Liver (tissue), 9 donors: Measurements from ENCODE around the gene TSKU. TPM values are rescaled to one million over a fixed set of nuclear protein-coding genes. Genes with fewer than 3 reads are reported as not detected.

Experiments
- DNase-seq: peaks from one replicate; pipeline ENCODE4 v3.0.0-alpha.2; 2017; ENCODE audit warnings: low spot score
- H3K27ac ChIP-seq, 2 donors: one replicate each; pipeline ENCODE4 v1.7.0; 2013; ENCODE audit warnings: inconsistent platforms in 2 of 2, low read length in 2 of 2, control low read depth in 1 of 2, low read depth in 1 of 2, mild to moderate bottlenecking in 1 of 2
- H3K27me3 ChIP-seq, 4 donors: one replicate each; pipeline versions ENCODE4 v1.6.1 to v1.7.0; 2013; ENCODE audit warnings: low read length in 3 of 4, inconsistent platforms in 1 of 4, mild to moderate bottlenecking in 1 of 4, moderate library complexity in 1 of 4; ENCODE audit not compliant: control insufficient read depth in 4 of 4, insufficient read depth in 4 of 4
- H3K36me3 ChIP-seq, 4 donors: one replicate each; pipeline versions ENCODE4 v1.6.1 to v1.7.0; 2013; ENCODE audit warnings: low read length in 3 of 4, mild to moderate bottlenecking in 3 of 4, low read depth in 1 of 4, moderate library complexity in 1 of 4; ENCODE audit not compliant: control insufficient read depth in 4 of 4, insufficient read depth in 3 of 4
- H3K4me1 ChIP-seq, 4 donors: one replicate each; pipeline versions ENCODE4 v1.6.1 to v1.7.0; 2013; ENCODE audit warnings: low read length in 3 of 4, mild to moderate bottlenecking in 3 of 4, moderate library complexity in 1 of 4; ENCODE audit not compliant: control insufficient read depth in 4 of 4, insufficient read depth in 4 of 4
- H3K4me3 ChIP-seq, 3 donors: one replicate each; pipeline versions ENCODE4 v1.6.1 to v1.7.0; 2013; ENCODE audit warnings: low read length in 3 of 3, control low read depth in 1 of 3, low read depth in 1 of 3, mild to moderate bottlenecking in 1 of 3
- H3K9ac ChIP-seq, 2 donors: one replicate each; pipeline ENCODE4 v1.7.0; 2013; ENCODE audit warnings: low read length in 2 of 2, mild to moderate bottlenecking in 2 of 2, moderate library complexity in 2 of 2, control low read depth in 1 of 2, low read depth in 1 of 2
- H3K9me3 ChIP-seq, 4 donors: one replicate each; pipeline versions ENCODE4 v1.6.1 to v1.7.0; 2013; ENCODE audit warnings: low read length in 3 of 4; ENCODE audit not compliant: control insufficient read depth in 4 of 4
- EGR1 ChIP-seq, 2 donors: IDR thresholded peaks; 2 replicates each; pipeline ENCODE4 v1.6.1; 2016 to 2018; ENCODE audit warnings: antibody characterized with exemption in 2 of 2, low read depth in 2 of 2
- FOXA1 ChIP-seq: IDR thresholded peaks from 2 replicates; pipeline ENCODE4 v1.6.1; 2016; ENCODE audit warnings: antibody characterized with exemption
- GABPA ChIP-seq, 2 donors: IDR thresholded peaks in 1 of 2; conservative IDR thresholded peaks in 1 of 2; 2 replicates each; pipeline ENCODE4 v1.6.1; 2016; ENCODE audit warnings: antibody characterized with exemption in 2 of 2, mild to moderate bottlenecking in 1 of 2, moderate library complexity in 1 of 2
- REST ChIP-seq: IDR thresholded peaks from 2 replicates; pipeline ENCODE4 v1.6.1; 2016; ENCODE audit warnings: antibody characterized with exemption, mild to moderate bottlenecking
- RXRA ChIP-seq, 2 donors: IDR thresholded peaks; 2 replicates each; pipeline ENCODE4 v1.6.1; 2017 to 2018; ENCODE audit warnings: antibody characterized with exemption in 2 of 2, mild to moderate bottlenecking in 1 of 2
- YY1 ChIP-seq: IDR thresholded peaks from 2 replicates; pipeline ENCODE4 v1.6.1; 2016; ENCODE audit warnings: antibody characterized with exemption, mild to moderate bottlenecking
- ZBTB33 ChIP-seq: IDR thresholded peaks from 2 replicates; pipeline ENCODE4 v1.6.1; 2016; ENCODE audit warnings: antibody characterized with exemption
- WGBS: extraction: QIAGEN DNeasy Blood & Tissue Kit; methylation state at CpG from one replicate; pipeline ENCODE4 v1.1.7; 2013; 5-methylcytosine and 5-hydroxymethylcytosine counted together
- polyA plus RNA-seq, 2 donors: library from polyadenylated mRNA; stranded (reverse) in 1 of 2; unstranded in 1 of 2; fragments of 200-250 nt in 1 of 2; fragments of >200 nt in 1 of 2; fragmentation: Nextera tagmentation in 1 of 2; extraction: Ambion mirVana in 1 of 2; gene quantifications; one replicate each; pipeline versions ENCODE4 v1.2.1 to v1.2.3, GENCODE V29; 2013 to 2015
- total RNA-seq, 2 donors: library from RNA; depleted of rRNA; stranded (reverse); fragments of >200 nt; gene quantifications; one replicate each; pipeline ENCODE4 v1.2.3, GENCODE V29; 2014
- TF ChIP-seq, protein P1 (sequence below): IDR thresholded peaks from 2 replicates; pipeline ENCODE4 v1.6.1; 2016; ENCODE audit warnings: antibody characterized with exemption
- TF ChIP-seq, protein P2 (sequence below): IDR thresholded peaks from 2 replicates; pipeline ENCODE4 v1.6.1; 2016; ENCODE audit warnings: antibody characterized with exemption
- donor health status: healthy.
- donor health status: healthy.
- donor health status: healthy.
- donor health status: healthy.
- donor health status: healthy.

TSKU gene
- total and polyA plus RNA-seq, 4 donors = 3.3 to 492 (median 46.0) TPM

- no peak for TF ChIP-seq REST
- no peak for TF ChIP-seq RXRA (IDR thresholded peaks at IDR 0.05)
- no peak for TF ChIP-seq GABPA (IDR thresholded peaks at IDR 0.05 in 1 of 2, conservative IDR thresholded peaks at IDR 0.05 in 1 of 2)
These were observed 38.7 kb upstream of the TSKU start (continued) for GRCh38 chr11:76744186-76745043.

- no peaks in the 10 kb centered on the region for H3K27me3 ChIP-seq
- no peak overlapping the region for H3K4me3 ChIP-seq
- no peak for DNase-seq
- WGBS = 84% methylated on average over 4 of the region's 4 CpGs
- no peaks in the 10 kb centered on the region for H3K36me3 ChIP-seq
- H3K9me3 ChIP-seq = no peaks in the 10 kb centered on the region
- peaks cover 0 to 4% (median 0%) of the 10 kb centered on the region in 4 donors for H3K4me1 ChIP-seq
- no peak overlapping the region for H3K9ac ChIP-seq
- TF ChIP-seq YY1 (no peak), FOXA1 (no peak), REST (no peak), ZBTB33 (no peak), GABPA (IDR thresholded peaks at IDR 0.05 in 1 of 2, conservative IDR thresholded peaks at IDR 0.05 in 1 of 2) (no peak), EGR1 (IDR thresholded peaks at IDR 0.05; ENCODE audit: low read depth in 2 of 2) (no peak)
- TF ChIP-seq, protein P1, sequence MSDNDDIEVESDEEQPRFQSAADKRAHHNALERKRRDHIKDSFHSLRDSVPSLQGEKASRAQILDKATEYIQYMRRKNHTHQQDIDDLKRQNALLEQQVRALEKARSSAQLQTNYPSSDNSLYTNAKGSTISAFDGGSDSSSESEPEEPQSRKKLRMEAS = no peak
- TF ChIP-seq, protein P2, sequence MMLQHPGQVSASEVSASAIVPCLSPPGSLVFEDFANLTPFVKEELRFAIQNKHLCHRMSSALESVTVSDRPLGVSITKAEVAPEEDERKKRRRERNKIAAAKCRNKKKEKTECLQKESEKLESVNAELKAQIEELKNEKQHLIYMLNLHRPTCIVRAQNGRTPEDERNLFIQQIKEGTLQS = no peak
- no peak overlapping the region for H3K27ac ChIP-seq
These were observed 38.1 kb upstream of the TSKU start for GRCh38 chr11:76745044-76745376.
